OCI-LY1 (cell line): ENCODE results near the gene SRP72.

ENCODE experiments used
- CTCF ChIP-seq: fragments of 200-600 bp; sonication (generic), shearing (Covaris generic); IDR thresholded peaks from 2 replicates; pipeline ENCODE4 v1.5.1; 2017; ENCODE audit warnings: mild to moderate bottlenecking, antibody characterized with exemption, low read length, moderate library complexity, mixed read lengths
- EZH2 ChIP-seq: fragments of 200-600 bp; sonication (generic), shearing (Covaris generic); IDR thresholded peaks from 2 replicates; pipeline ENCODE4 v1.8.0; 2017; ENCODE audit warnings: borderline replicate concordance, mixed run types, mild to moderate bottlenecking, antibody characterized with exemption, low read length, moderate library complexity, mixed read lengths

- TF ChIP-seq CTCF: no peak
- TF ChIP-seq EZH2: no peak
Observed at GRCh38 chr4:56435140-56435926, 32.1 kb upstream of the SRP72 start, which contains the start of gene PPAT.
